ENCODE data around the gene OR56B4. TPM values are rescaled to one million over a fixed set of nuclear protein-coding genes. Genes with fewer than 3 reads are reported as not detected.

Gene OR56B4
- total RNA-seq, 2 experiments from 2014 or later, result not detected

- no peak overlapping the region for H2AFZ ChIP-seq (ENCODE audit: low read length)
- H3K9me3 ChIP-seq (ENCODE audit: low read length), result no peaks in the 10 kb centered on the region
Measured at GRCh38 chr11:6116638-6117037, 9.2 kb downstream of the OR56B4 start.

GRCh38 chr11:6124245-6124644 lies 16.8 kb downstream of the OR56B4 start:
- H3K9me2 ChIP-seq (ENCODE audit: insufficient read depth, low read length), result no peaks in the 10 kb centered on the region
- POLR2A ChIA-PET, result interaction anchor here (1.0 kb wide), 1 partner anchor 9 kb away, joined by 4 read pairs; no protein-coding TSS in a partner anchor
- intact Hi-C loops (cut with micrococcal nuclease; ENCODE audit: unreplicated experiment), result no loop called here
- H3K36me3 ChIP-seq (ENCODE audit: insufficient read depth, low read length), result no peaks in the 10 kb centered on the region
- H3K4me1 ChIP-seq (ENCODE audit: insufficient read depth, low read length, poor library complexity, severe bottlenecking), result no peaks in the 10 kb centered on the region
- TF ChIP-seq CTCF (conservative IDR thresholded peaks at IDR 0.05; ENCODE audit: low read length) (no peak), EZH2phosphoT487 (IDR thresholded peaks at IDR 0.05; ENCODE audit: borderline replicate concordance, low read depth, low read length) (no peak)
- no peak overlapping the region for H2AFZ ChIP-seq (ENCODE audit: low read length)
- no peak overlapping the region for H3K27ac ChIP-seq (ENCODE audit: low read depth, low read length, poor library complexity, severe bottlenecking)
- H4K20me1 ChIP-seq (ENCODE audit: insufficient read depth, low read length), result no peaks in the 10 kb centered on the region
- no peaks in the 10 kb centered on the region for H3K79me2 ChIP-seq (ENCODE audit: insufficient read depth, low read depth, low read length)
- H3K4me3 ChIP-seq (ENCODE audit: low read depth, low read length, poor library complexity, severe bottlenecking), result no peak overlapping the region
- BruUV-seq (replicated peaks), result no TSS peak
- CTCF ChIA-PET (ENCODE audit: unreplicated experiment), result no interaction called here
- no peaks in the 10 kb centered on the region for H3K9me3 ChIP-seq (ENCODE audit: low read length)
- no peak for DNase-seq (ENCODE audit: low spot score)
- H3K4me2 ChIP-seq (ENCODE audit: low read length), result no peak overlapping the region

More at GRCh38 chr11:6116638-6117037, 9.2 kb downstream of the OR56B4 start:
- H3K4me1 ChIP-seq (ENCODE audit: insufficient read depth, low read length, poor library complexity, severe bottlenecking), result no peaks in the 10 kb centered on the region
- no peak overlapping the region for H3K27ac ChIP-seq (ENCODE audit: low read depth, low read length, poor library complexity, severe bottlenecking)
- no peaks in the 10 kb centered on the region for H4K20me1 ChIP-seq (ENCODE audit: insufficient read depth, low read length)
- no peak overlapping the region for H3K4me2 ChIP-seq (ENCODE audit: low read length)
- H3K79me2 ChIP-seq (ENCODE audit: insufficient read depth, low read depth, low read length), result no peaks in the 10 kb centered on the region
- no peaks in the 10 kb centered on the region for H3K36me3 ChIP-seq (ENCODE audit: insufficient read depth, low read length)
- no peak for DNase-seq (ENCODE audit: low spot score)
- BruUV-seq (replicated peaks), result no TSS peak
- TF ChIP-seq CTCF (conservative IDR thresholded peaks at IDR 0.05; ENCODE audit: low read length) (no peak), EZH2phosphoT487 (IDR thresholded peaks at IDR 0.05; ENCODE audit: borderline replicate concordance, low read depth, low read length) (no peak)
- no peak overlapping the region for H3K4me3 ChIP-seq (ENCODE audit: low read depth, low read length, poor library complexity, severe bottlenecking)
- ChIA-PET POLR2A (no interaction called here), CTCF (ENCODE audit: unreplicated experiment) (no interaction called here)
- intact Hi-C loops (cut with micrococcal nuclease; ENCODE audit: unreplicated experiment), result no loop called here
- no peaks in the 10 kb centered on the region for H3K9me2 ChIP-seq (ENCODE audit: insufficient read depth, low read length)

DNA sequence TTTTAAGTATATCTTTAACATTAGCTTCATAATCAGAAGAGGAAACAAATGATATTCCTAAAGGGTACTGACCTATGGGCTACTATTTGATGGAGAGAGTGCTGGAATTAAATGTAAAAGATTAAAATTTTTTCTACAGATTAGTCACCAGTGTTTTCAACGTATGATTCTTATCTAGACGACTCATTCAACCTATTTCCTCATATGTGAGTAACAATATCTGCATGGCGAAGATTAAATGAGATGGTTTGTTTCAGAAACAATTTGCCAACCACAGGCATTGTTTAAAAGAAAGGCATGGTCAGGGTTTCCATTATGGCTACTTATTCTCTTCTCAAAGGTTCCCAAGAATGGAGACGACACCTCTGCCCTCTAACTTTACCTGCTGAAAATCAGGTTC lies 20.4 kb downstream of the OR56B4 start:
- POLR2A ChIA-PET, result no interaction called here
- no peak for TF ChIP-seq EZH2phosphoT487 (IDR thresholded peaks at IDR 0.05; ENCODE audit: borderline replicate concordance, low read depth, low read length)
- TF ChIP-seq CTCF (conservative IDR thresholded peaks at IDR 0.05; ENCODE audit: low read length), result no peak
- CTCF ChIA-PET (ENCODE audit: unreplicated experiment), result no interaction called here
- DNase-seq (ENCODE audit: low spot score), result no peak
- BruUV-seq (replicated peaks), result no TSS peak
- H3K9me3 ChIP-seq (ENCODE audit: low read length), result no peaks in the 10 kb centered on the region
- no peaks in the 10 kb centered on the region for H3K36me3 ChIP-seq (ENCODE audit: insufficient read depth, low read length)
- H2AFZ ChIP-seq (ENCODE audit: low read length), result no peak overlapping the region
- no peaks in the 10 kb centered on the region for H4K20me1 ChIP-seq (ENCODE audit: insufficient read depth, low read length)
- no peak overlapping the region for H3K4me2 ChIP-seq (ENCODE audit: low read length)
- H3K79me2 ChIP-seq (ENCODE audit: insufficient read depth, low read depth, low read length), result no peaks in the 10 kb centered on the region
- no peak overlapping the region for H3K27ac ChIP-seq (ENCODE audit: low read depth, low read length, poor library complexity, severe bottlenecking)
- no peaks in the 10 kb centered on the region for H3K9me2 ChIP-seq (ENCODE audit: insufficient read depth, low read length)
- no peaks in the 10 kb centered on the region for H3K4me1 ChIP-seq (ENCODE audit: insufficient read depth, low read length, poor library complexity, severe bottlenecking)
- no peak overlapping the region for H3K4me3 ChIP-seq (ENCODE audit: low read depth, low read length, poor library complexity, severe bottlenecking)
- intact Hi-C loops (cut with micrococcal nuclease; ENCODE audit: unreplicated experiment), result no loop called here

All from OCI-LY7 (cell line).